ENCODE results near the gene CLTA.

The CLTA gene

DNA sequence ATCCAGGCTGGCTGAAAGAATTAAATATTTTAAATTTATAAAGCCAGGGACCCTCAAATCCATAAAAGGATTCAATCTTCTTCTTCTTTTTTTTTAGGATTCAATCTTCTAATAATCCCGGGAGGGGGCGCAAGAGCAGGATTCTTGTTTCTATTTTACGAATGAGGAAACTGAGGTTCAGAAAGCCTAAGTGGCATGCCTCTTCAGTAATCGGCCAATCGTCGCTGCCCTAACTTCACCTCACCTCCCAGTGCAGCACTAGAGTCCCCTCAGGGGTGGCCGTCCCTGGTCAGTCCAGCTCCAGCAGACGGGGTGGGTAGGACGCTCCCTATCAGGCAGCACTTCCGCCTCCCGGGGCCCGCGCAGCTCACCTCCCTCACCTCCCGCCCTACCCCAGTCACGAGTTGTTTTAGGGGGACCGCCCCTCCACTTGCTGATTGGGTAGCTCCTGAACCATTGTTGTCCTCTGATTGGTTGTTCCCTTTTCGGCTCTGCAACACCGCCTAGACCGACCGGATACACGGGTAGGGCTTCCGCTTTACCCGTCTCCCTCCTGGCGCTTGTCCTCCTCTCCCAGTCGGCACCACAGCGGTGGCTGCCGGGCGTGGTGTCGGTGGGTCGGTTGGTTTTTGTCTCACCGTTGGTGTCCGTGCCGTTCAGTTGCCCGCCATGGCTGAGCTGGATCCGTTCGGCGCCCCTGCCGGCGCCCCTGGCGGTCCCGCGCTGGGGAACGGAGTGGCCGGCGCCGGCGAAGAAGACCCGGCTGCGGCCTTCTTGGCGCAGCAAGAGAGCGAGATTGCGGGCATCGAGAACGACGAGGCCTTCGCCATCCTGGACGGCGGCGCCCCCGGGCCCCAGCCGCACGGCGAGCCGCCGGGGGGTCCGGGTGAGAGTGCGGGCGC, at the start of gene CLTA (continued):
- TF ChIP-seq GLIS2 (tag by site-specific recombination; IDR thresholded peaks at IDR 0.05) (peak; percentile 99), ZEB2 (tag by site-specific recombination; IDR thresholded peaks at IDR 0.05) (peak; percentile 56; the same call in 1 of the 2 replicates), ZBTB21 (tag by site-specific recombination; IDR thresholded peaks at IDR 0.05) (no peak), YY2 (tag by site-specific recombination; IDR thresholded peaks at IDR 0.05) (no peak), ZNF658 (tag by site-specific recombination; IDR thresholded peaks at IDR 0.05) (no peak), ZNF311 (tag by site-specific recombination; IDR thresholded peaks at IDR 0.05; ENCODE audit: borderline replicate concordance) (no peak), PRDM1 (tag by site-specific recombination; IDR thresholded peaks at IDR 0.05) (no peak), ZNF600 (tag by site-specific recombination; IDR thresholded peaks at IDR 0.05) (peak; percentile 86), ZNF391 (tag by site-specific recombination; IDR thresholded peaks at IDR 0.05; ENCODE audit: borderline replicate concordance, low read depth) (no peak), SP2 (tag by site-specific recombination; IDR thresholded peaks at IDR 0.05) (peak; percentile 98), ZIC2 (tag by site-specific recombination; IDR thresholded peaks at IDR 0.05) (peak; percentile 57), KLF1 (tag by site-specific recombination; IDR thresholded peaks at IDR 0.05) (peak; percentile 23; the same call in 1 of the 2 replicates), GFI1B (tag by site-specific recombination; IDR thresholded peaks at IDR 0.05) (no peak), ZFP41 (tag by site-specific recombination; IDR thresholded peaks at IDR 0.05; ENCODE audit: borderline replicate concordance) (no peak), ZNF214 (tag by site-specific recombination; IDR thresholded peaks at IDR 0.05; ENCODE audit: borderline replicate concordance) (no peak), ZBTB48 (tag by site-specific recombination; IDR thresholded peaks at IDR 0.05) (peak; percentile 93), SP3 (tag by site-specific recombination; IDR thresholded peaks at IDR 0.05) (peak; percentile 77), ZNF426 (tag by site-specific recombination; IDR thresholded peaks at IDR 0.05) (no peak), ZNF146 (tag by site-specific recombination; IDR thresholded peaks at IDR 0.05) (no peak), ZBTB7A (tag by site-specific recombination; IDR thresholded peaks at IDR 0.05; ENCODE audit: low read depth) (no peak), ZNF48 (tag by site-specific recombination; IDR thresholded peaks at IDR 0.05) (no peak), ZNF585B (tag by site-specific recombination; IDR thresholded peaks at IDR 0.05) (no peak), ZNF155 (tag by site-specific recombination; IDR thresholded peaks at IDR 0.05) (no peak), TCF7L2 (IDR thresholded peaks at IDR 0.05; ENCODE audit: borderline replicate concordance, low read depth, low read length) (no peak)
- TF ChIP-seq, protein P1, sequence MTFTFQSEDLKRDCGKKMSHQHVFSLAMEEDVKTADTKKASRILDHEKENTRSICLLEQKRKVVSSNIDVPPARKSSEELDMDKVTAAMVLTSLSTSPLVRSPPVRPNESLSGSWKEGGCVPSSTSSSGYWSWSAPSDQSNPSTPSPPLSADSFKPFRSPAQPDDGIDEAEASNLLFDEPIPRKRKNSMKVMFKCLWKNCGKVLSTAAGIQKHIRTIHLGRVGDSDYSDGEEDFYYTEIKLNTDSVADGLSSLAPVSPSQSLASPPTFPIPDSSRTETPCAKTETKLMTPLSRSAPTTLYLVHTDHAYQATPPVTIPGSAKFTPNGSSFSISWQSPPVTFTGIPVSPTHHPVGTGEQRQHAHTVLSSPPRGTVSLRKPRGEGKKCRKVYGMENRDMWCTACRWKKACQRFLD (tag by site-specific recombination; IDR thresholded peaks at IDR 0.05), result no peak
- TF ChIP-seq, protein P2, sequence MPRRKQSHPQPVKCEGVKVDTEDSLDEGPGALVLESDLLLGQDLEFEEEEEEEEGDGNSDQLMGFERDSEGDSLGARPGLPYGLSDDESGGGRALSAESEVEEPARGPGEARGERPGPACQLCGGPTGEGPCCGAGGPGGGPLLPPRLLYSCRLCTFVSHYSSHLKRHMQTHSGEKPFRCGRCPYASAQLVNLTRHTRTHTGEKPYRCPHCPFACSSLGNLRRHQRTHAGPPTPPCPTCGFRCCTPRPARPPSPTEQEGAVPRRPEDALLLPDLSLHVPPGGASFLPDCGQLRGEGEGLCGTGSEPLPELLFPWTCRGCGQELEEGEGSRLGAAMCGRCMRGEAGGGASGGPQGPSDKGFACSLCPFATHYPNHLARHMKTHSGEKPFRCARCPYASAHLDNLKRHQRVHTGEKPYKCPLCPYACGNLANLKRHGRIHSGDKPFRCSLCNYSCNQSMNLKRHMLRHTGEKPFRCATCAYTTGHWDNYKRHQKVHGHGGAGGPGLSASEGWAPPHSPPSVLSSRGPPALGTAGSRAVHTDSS (tag by site-specific recombination; IDR thresholded peaks at IDR 0.05), result no peak
- TF ChIP-seq, protein P3, sequence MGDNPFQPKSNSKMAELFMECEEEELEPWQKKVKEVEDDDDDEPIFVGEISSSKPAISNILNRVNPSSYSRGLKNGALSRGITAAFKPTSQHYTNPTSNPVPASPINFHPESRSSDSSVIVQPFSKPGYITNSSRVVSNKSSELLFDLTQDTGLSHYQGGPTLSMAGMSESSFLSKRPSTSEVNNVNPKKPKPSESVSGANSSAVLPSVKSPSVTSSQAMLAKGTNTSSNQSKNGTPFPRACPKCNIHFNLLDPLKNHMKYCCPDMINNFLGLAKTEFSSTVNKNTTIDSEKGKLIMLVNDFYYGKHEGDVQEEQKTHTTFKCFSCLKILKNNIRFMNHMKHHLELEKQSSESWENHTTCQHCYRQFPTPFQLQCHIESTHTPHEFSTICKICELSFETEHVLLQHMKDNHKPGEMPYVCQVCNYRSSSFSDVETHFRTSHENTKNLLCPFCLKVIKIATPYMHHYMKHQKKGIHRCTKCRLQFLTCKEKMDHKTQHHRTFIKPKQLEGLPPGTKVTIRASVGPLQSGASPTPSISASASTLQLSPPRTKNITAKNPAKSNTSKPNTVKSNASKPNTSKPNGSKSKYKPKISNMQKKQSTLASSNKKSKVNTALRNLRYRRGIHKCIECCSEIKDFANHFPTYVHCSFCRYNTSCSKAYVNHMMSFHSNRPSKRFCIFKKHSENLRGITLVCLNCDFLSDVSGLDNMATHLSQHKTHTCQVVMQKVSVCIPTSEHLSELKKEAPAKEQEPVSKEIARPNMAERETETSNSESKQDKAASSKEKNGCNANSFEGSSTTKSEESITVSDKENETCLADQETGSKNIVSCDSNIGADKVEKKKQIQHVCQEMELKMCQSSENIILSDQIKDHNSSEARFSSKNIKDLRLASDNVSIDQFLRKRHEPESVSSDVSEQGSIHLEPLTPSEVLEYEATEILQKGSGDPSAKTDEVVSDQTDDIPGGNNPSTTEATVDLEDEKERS (tag by site-specific recombination; IDR thresholded peaks at IDR 0.05), result no peak
- TF ChIP-seq, protein P4, sequence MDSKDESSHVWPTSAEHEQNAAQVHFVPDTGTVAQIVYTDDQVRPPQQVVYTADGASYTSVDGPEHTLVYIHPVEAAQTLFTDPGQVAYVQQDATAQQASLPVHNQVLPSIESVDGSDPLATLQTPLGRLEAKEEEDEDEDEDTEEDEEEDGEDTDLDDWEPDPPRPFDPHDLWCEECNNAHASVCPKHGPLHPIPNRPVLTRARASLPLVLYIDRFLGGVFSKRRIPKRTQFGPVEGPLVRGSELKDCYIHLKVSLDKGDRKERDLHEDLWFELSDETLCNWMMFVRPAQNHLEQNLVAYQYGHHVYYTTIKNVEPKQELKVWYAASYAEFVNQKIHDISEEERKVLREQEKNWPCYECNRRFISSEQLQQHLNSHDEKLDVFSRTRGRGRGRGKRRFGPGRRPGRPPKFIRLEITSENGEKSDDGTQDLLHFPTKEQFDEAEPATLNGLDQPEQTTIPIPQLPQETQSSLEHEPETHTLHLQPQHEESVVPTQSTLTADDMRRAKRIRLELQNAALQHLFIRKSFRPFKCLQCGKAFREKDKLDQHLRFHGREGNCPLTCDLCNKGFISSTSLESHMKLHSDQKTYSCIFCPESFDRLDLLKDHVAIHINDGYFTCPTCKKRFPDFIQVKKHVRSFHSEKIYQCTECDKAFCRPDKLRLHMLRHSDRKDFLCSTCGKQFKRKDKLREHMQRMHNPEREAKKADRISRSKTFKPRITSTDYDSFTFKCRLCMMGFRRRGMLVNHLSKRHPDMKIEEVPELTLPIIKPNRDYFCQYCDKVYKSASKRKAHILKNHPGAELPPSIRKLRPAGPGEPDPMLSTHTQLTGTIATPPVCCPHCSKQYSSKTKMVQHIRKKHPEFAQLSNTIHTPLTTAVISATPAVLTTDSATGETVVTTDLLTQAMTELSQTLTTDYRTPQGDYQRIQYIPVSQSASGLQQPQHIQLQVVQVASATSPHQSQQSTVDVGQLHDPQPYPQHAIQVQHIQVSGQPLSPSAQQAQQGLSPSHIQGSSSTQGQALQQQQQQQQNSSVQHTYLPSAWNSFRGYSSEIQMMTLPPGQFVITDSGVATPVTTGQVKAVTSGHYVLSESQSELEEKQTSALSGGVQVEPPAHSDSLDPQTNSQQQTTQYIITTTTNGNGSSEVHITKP (tag by site-specific recombination; IDR thresholded peaks at IDR 0.05), result peak; percentile 76
- TF ChIP-seq, protein P5, sequence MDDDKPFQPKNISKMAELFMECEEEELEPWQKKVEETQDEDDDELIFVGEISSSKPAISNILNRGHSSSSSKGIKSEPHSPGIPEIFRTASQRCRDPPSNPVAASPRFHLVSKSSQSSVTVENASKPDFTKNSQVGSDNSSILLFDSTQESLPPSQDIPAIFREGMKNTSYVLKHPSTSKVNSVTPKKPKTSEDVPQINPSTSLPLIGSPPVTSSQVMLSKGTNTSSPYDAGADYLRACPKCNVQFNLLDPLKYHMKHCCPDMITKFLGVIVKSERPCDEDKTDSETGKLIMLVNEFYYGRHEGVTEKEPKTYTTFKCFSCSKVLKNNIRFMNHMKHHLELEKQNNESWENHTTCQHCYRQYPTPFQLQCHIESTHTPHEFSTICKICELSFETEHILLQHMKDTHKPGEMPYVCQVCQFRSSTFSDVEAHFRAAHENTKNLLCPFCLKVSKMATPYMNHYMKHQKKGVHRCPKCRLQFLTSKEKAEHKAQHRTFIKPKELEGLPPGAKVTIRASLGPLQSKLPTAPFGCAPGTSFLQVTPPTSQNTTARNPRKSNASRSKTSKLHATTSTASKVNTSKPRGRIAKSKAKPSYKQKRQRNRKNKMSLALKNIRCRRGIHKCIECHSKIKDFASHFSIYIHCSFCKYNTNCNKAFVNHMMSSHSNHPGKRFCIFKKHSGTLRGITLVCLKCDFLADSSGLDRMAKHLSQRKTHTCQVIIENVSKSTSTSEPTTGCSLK (tag by site-specific recombination; IDR thresholded peaks at IDR 0.05), result no peak
